HG02610 (cell line): ENCODE data around the gene FMN2.
"Not testable (repeated sequence)": the region's sequence is repeated elsewhere in the genome, so short reads cannot be mapped to it uniquely, and the experiment has no call there.

ENCODE experiments used
- ATAC-seq: cut with Tn5 transposase; IDR thresholded peaks from one replicate; pipeline ENCODE4 v1.9.1; 2021; ENCODE audit warnings: mild to moderate bottlenecking, moderate library complexity; ENCODE audit not compliant: unreplicated experiment

Gene FMN2

DNA sequence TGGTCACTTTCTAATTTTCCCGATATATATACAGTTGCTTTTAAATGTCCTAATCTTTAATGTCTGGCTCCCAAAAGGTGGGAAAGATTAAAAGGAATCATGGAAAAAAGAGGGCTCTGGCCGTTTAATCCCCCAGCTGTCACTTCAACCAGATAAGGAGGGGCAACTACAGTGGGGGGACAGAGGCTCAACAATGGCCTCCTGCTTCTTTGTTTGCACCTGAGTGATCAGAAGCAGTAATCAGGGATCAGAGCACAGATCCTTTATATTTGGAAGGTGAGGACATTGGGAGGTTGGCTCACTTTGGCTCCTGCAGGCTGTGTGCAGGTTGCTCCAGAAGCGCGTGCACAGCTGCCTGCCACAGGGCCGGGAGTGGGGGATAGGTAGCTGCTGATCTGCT is 212.8 kb downstream of the FMN2 start:
- ATAC-seq, result no peak

DNA sequence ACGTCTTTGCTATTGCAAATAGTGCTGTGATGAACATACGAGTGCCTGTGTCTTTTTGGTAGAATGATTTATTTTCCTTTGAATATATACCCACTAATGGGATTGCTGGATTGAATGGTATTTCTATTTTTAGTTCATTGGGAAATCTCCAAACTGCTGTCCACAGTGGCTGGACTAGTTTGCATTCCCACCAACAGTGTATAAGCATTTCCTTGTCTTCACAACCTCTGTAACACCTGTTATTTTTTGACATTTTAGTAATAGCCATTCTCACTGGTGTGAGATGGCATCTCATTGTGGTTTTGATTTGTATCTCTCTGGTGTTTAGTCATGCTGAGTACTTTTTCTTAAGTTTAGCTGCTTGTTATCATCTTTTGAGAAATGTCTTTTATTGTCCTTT is 215.0 kb downstream of the FMN2 start:
- no peak for ATAC-seq

DNA sequence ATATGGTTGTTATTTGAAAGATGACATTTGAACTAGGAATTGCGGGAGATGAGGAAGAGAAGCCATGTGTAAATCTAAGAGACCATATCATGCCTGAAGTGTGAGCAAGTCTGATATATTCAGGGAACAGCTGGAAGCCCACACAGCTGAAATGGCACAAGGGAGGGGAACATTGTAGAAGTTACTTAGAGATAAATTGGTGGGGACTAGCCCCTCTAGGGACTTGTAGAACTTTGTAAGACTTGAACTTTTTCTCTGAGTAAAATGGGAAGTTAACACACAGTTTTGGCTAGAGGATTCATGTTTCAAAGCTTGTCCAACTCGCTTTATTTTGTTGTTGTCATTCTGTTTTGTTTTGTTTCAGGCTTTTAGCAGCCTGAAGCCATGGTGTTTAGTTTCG is 216.4 kb downstream of the FMN2 start:
- no peak for ATAC-seq

DNA sequence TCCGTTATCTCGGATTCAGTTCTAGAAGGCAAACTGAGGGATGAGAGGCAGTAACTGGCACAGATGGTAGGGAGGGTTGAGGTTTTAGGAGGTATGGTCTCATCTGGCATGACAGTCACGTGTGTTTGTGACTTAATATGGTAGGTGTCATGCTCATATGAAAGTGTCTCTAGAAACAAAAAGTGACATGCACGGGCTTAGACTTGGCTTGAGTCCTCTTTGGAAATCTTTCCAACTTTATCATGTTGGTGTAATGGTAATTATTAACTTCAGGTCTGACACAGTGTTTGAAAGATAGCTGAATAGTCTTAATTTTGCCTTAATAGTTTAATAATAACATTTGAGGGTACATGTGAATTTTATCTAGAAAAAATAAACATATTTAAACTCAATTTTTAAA is 218.1 kb downstream of the FMN2 start:
- no peak for ATAC-seq

GRCh38 chr1:240310226-240310925 is 218.7 kb downstream of the FMN2 start:
- ATAC-seq, result no peak

GRCh38 chr1:240312872-240313271 is 221.2 kb downstream of the FMN2 start:
- ATAC-seq, result no peak

DNA sequence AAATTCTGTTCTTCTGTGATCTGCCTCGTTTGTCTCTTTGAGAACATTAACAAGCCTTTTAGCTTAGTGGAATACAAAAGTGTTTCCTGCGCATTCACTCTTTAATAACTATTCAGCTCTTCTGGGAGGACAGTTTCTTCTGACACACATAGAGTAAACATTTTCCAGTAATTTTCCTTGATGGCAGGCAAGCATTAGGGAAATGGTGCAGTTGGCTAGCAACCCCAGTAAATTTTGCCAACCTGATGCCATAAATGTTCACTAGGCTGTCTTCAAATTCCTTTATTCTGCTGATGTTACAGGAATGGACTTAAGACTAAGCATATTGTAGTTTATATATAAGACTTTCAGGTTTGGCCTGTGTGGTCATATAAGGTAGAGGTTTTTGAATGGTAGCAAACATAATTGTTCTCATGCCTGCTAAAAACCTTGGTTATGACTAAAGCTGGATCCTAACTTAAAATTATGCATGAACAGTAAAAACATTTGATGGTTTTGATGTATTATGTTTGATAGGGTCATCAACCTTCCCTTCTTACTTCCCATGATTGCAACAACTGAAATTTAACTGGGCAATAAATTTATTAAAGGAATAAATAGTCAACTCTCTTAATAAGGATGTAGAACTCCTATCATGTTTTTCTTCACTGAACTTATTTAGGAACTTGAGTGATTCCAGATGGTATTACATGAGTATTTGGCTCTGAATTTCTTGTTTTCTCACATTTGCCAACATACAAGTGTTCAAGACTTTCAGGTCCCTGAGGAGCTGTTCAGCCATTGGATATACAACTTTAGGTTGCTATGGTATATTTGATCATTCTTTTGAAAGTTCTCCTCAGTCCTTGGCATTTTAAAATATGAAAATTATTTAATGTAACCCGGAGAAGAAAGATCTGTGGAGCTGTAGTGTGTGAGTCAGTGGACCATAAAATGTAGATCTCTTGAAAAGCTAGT is 223.4 kb downstream of the FMN2 start:
- ATAC-seq, result no peak

DNA sequence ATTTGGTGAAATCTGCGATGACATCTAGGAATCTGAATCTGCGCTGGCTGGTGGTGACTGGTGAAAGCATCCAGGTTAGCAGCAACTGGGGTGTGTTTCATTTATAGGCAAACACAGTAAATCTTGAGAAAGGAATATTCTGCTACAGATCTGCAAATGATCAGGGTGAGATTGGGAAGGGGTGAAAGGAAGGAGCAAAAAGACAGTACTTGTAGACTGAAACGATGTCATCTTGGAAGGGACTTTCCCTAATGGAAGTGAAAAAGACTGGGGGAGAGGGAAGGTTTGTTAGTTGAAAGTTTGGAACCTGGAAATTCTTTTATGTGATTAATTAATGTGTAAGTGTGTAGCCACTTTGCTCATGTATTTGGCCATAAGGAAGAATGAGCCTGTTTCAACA is 228.3 kb downstream of the FMN2 start:
- no peak for ATAC-seq

DNA sequence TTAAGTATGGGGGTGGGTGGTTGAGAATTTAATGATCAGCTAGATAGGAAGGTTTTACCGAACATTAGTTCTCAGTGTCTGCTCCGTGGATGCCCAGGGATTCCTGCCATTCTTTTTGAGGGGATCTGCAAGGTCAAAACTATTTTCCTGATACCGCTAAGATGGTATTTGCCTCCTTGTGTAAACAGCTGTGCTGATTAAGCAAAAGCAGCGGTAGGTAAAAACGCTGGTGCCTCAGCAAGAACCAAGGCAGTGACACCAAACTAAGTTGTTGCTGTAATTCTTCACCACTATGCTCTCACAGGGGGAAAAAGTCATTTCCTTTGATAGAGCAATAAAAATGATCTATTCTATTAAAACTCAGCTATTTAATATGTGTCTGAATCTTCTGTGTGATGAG is 229.0 kb downstream of the FMN2 start:
- ATAC-seq, result no peak

GRCh38 chr1:240322943-240323342 is 231.3 kb downstream of the FMN2 start:
- no peak for ATAC-seq

GRCh38 chr1:240328382-240328781 is 236.7 kb downstream of the FMN2 start:
- not testable (repeated sequence) for ATAC-seq

GRCh38 chr1:240329443-240329842 is 237.8 kb downstream of the FMN2 start:
- ATAC-seq, result no peak

DNA sequence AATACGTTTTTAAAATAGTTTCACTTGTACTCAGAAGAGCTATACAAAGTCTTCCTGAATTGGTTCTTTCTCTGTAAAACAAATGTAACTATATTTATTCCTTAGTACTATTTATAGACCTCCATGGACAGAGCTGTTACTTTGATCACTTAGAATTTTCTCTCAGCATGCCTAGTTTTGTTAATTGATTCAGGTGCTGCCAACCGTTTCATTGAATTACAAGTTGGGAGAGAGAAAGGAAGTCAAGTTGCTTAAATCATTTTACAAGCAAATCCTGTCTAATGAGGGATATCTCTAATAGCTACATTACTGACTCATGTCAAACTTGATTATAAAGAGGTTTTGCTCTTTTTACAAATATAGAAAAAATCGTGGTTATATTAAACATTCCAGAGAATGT is 241.0 kb downstream of the FMN2 start:
- ATAC-seq, result no peak

- ATAC-seq, result no peak
These were observed 246.1 kb downstream of the FMN2 start for GRCh38 chr1:240337781-240338180.

DNA sequence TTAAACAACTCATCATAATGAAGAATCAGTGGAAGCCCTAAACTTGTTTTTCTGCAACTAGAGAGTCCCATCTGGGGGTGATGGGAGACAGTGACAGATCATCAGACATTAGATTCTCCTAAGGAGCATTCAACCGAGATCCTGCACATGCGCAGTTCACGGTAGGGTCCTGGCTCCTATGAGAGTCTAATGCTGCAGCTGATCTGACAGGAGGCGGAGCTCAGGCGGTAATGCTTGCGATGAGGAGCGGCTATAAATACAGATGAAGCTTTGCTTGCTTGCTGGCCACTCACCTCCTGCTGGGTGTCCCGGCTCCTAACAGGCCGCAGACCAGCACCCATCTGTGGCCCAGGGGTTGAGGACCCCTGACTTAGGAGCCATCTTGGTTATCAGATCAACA is 247.2 kb downstream of the FMN2 start:
- ATAC-seq, result no peak

GRCh38 chr1:240341365-240342250 is 249.9 kb downstream of the FMN2 start:
- no peak for ATAC-seq

GRCh38 chr1:240342251-240342625 is 250.6 kb downstream of the FMN2 start:
- no peak for ATAC-seq

GRCh38 chr1:240343045-240343444 is 251.4 kb downstream of the FMN2 start:
- ATAC-seq, result no peak

DNA sequence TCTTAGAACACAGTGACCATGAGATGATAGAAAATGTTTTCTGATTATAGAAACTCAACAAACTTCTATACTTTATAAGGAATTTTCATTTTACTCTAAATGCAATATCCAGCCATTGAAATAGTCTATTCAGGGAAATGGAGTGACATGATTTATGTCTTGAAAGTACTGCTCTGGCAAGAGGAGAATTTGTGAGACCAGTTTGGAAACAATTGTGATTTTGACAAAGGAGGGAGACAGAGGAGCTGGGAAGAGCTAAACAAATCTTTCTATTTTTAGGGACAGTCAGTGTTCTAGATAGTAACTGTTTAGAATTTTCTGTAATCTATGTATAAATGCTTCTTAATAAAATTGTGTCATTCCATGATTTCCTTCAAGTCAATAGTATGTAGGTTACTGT is 252.3 kb downstream of the FMN2 start:
- no peak for ATAC-seq

GRCh38 chr1:240344918-240345317 is 253.2 kb downstream of the FMN2 start:
- ATAC-seq, result no peak

DNA sequence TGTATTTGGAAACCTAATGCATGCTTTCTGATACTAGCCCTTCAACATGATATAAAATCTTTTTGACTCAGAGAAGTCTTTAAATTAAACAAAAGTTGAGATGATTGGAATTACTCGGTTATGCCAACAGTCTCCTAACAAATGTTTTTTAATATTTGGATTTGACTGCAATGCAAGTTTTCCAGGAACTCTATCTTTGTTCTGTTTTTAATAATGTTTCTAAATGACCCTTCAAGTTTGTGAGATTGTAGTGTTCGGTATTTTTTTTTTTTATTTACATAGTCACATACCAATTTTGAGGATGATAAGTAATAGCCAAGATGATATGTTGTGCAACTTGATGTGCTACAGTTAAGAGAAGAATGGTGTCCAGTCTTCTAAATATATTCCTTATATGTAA is 258.0 kb downstream of the FMN2 start:
- no peak for ATAC-seq
